GM18499 (cell line): ENCODE data around the gene DDX53.

Experiments
- ATAC-seq: cut with Tn5 transposase; IDR thresholded peaks from one replicate; pipeline ENCODE4 v1.9.1; 2021; ENCODE audit warnings: moderate number of reproducible peaks; ENCODE audit not compliant: insufficient read depth, unreplicated experiment

DDX53 gene

GRCh38 chrX:23048806-23049573 lies 49.2 kb downstream of the DDX53 start:
- no peak for ATAC-seq

- ATAC-seq, result no peak
Observed at GRCh38 chrX:23052324-23052723, 52.6 kb downstream of the DDX53 start.
